Mesothelial cell of epicardium (in vitro differentiated cells): Measurements from ENCODE around the gene MMP26. TPM values are rescaled to one million over a fixed set of nuclear protein-coding genes. Genes with fewer than 3 reads are reported as not detected.
A peak's percentile ranks its signal among the peaks of the same experiment; 100 is the strongest.
"Not testable (repeated sequence)": the region's sequence is repeated elsewhere in the genome, so short reads cannot be mapped to it uniquely, and the experiment has no call there.

Experiments
- DNase-seq, 2 experiments: peaks; one replicate each; pipeline ENCODE4 v3.0.0; 2021; ENCODE audit warnings: low spot score in 2 of 2; ENCODE audit not compliant: unreplicated experiment in 2 of 2
- H3K27ac Mint-ChIP-seq: 2 replicates; pipeline ENCODE4 v1.8.0; 2021; ENCODE audit warnings: mixed read lengths
- H3K27me3 Mint-ChIP-seq: 2 replicates; pipeline ENCODE4 v1.8.0; 2021; ENCODE audit warnings: low read depth, mixed read lengths
- H3K36me3 Mint-ChIP-seq: 2 replicates; pipeline ENCODE4 v1.8.0; 2021; ENCODE audit warnings: mixed read lengths
- H3K4me1 Mint-ChIP-seq: 2 replicates; pipeline ENCODE4 v1.8.0; 2021; ENCODE audit warnings: mixed read lengths
- H3K4me3 Mint-ChIP-seq: 2 replicates; pipeline ENCODE4 v1.8.0; 2021; ENCODE audit warnings: mild to moderate bottlenecking, moderate library complexity, mixed read lengths
- H3K9me3 Mint-ChIP-seq: 2 replicates; pipeline ENCODE4 v1.8.0; 2021; ENCODE audit warnings: mixed read lengths
- CTCF ChIP-seq: fragments of 200-600 bp; sonication (generic); IDR thresholded peaks from one replicate; pipeline ENCODE4 v1.5.0; 2021; ENCODE audit warnings: antibody characterized with exemption; ENCODE audit not compliant: unreplicated experiment
- total RNA-seq: library from RNA; stranded (reverse); gene quantifications from 3 replicates; pipeline ENCODE4 v1.2.1, GENCODE V29; 2021

The MMP26 gene
- total RNA-seq, 1 donor from 2014 or later, result not detected

- no peak for DNase-seq
- no peaks in the 10 kb centered on the region for H3K36me3 Mint-ChIP-seq
- H3K27ac Mint-ChIP-seq, result no peak overlapping the region
- TF ChIP-seq CTCF, result no peak
- H3K27me3 Mint-ChIP-seq, result no peaks in the 10 kb centered on the region
- H3K9me3 Mint-ChIP-seq, result no peaks in the 10 kb centered on the region
- H3K4me1 Mint-ChIP-seq, result peaks cover 17% of the 10 kb centered on the region
- H3K4me3 Mint-ChIP-seq, result no peak overlapping the region
Observed at GRCh38 chr11:4700436-4700820, 4.2 kb upstream of the MMP26 start.

- Mint-ChIP-seq H3K27ac (peak overlapping the region; percentile 5), H3K27me3 (peaks cover 8% of the 10 kb centered on the region), H3K36me3 (no peaks in the 10 kb centered on the region), H3K9me3 (no peaks in the 10 kb centered on the region), H3K4me1 (peaks cover 17% of the 10 kb centered on the region), H3K4me3 (no peak overlapping the region)
- no peak for DNase-seq
- TF ChIP-seq CTCF, result no peak
Observed at GRCh38 chr11:4704790-4705334, 278 bp downstream of the MMP26 start.

GRCh38 chr11:4713241-4713640, 8.7 kb downstream of the MMP26 start:
- TF ChIP-seq CTCF, result no peak
- H3K4me1 Mint-ChIP-seq, result no peaks in the 10 kb centered on the region
- H3K9me3 Mint-ChIP-seq, result no peaks in the 10 kb centered on the region
- H3K27ac Mint-ChIP-seq, result no peak overlapping the region
- no peak for DNase-seq
- H3K27me3 Mint-ChIP-seq, result peaks cover 34% of the 10 kb centered on the region
- H3K4me3 Mint-ChIP-seq, result no peak overlapping the region
- no peaks in the 10 kb centered on the region for H3K36me3 Mint-ChIP-seq

- H3K27ac Mint-ChIP-seq, result no peak overlapping the region
- no peak for TF ChIP-seq CTCF
- H3K4me1 Mint-ChIP-seq, result no peaks in the 10 kb centered on the region
- DNase-seq, result no peak
- H3K4me3 Mint-ChIP-seq, result no peak overlapping the region
- no peaks in the 10 kb centered on the region for H3K9me3 Mint-ChIP-seq
- no peaks in the 10 kb centered on the region for H3K36me3 Mint-ChIP-seq
- H3K27me3 Mint-ChIP-seq, result peaks cover 30% of the 10 kb centered on the region
Observed at GRCh38 chr11:4714300-4714699, 9.7 kb downstream of the MMP26 start.

GRCh38 chr11:4722616-4723534, 18.3 kb downstream of the MMP26 start:
- H3K4me1 Mint-ChIP-seq, H3K36me3 Mint-ChIP-seq, H3K4me3 Mint-ChIP-seq, H3K27me3 Mint-ChIP-seq, DNase-seq, H3K9me3 Mint-ChIP-seq, H3K27ac Mint-ChIP-seq: not testable (repeated sequence)

- Mint-ChIP-seq H3K27me3 (peaks cover 13% of the 10 kb centered on the region), H3K9me3 (no peaks in the 10 kb centered on the region), H3K36me3 (no peaks in the 10 kb centered on the region), H3K27ac (no peak overlapping the region), H3K4me3 (no peak overlapping the region), H3K4me1 (no peaks in the 10 kb centered on the region)
- TF ChIP-seq CTCF, result no peak
- DNase-seq, result no peak
Observed at GRCh38 chr11:4727171-4727570, 22.6 kb downstream of the MMP26 start.
